DOHH2 (cell line): ENCODE results near the gene GUCY1A1.

Experiments
- EZH2phosphoT487 ChIP-seq: fragments of 200-600 bp; sonication (generic); IDR thresholded peaks from 2 replicates; pipeline ENCODE4 v1.6.1; 2017; ENCODE audit warnings: borderline replicate concordance, mild to moderate bottlenecking, antibody characterized with exemption, low read length, moderate library complexity, mixed read lengths
- TF ChIP-seq, protein P1 (sequence below): fragments of 200-600 bp; sonication (generic); IDR thresholded peaks from one replicate; pipeline ENCODE4 v1.5.1; 2014; ENCODE audit warnings: antibody characterized with exemption, mild to moderate bottlenecking, low read depth, low read length; ENCODE audit not compliant: poor library complexity, severe bottlenecking

DNA sequence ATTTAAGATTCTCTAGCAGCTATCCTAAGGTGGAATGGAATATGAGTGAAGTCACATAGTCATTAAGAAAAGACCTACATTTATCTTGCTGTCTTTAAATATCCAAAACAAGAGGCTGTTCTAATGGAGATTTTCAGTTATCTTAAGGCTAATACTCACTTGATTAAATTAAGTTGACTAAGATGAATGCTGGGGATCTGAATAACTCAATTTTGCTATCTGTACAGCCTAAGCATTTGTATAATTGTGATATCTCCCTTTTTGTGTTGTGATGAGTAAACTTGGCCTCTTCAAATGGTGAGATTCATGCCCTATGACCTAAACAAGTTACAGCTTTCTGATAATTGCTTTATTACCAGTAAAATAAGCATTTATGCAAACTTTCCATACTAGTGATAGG is 13.6 kb upstream of the GUCY1A1 start:
- TF ChIP-seq, protein P1, sequence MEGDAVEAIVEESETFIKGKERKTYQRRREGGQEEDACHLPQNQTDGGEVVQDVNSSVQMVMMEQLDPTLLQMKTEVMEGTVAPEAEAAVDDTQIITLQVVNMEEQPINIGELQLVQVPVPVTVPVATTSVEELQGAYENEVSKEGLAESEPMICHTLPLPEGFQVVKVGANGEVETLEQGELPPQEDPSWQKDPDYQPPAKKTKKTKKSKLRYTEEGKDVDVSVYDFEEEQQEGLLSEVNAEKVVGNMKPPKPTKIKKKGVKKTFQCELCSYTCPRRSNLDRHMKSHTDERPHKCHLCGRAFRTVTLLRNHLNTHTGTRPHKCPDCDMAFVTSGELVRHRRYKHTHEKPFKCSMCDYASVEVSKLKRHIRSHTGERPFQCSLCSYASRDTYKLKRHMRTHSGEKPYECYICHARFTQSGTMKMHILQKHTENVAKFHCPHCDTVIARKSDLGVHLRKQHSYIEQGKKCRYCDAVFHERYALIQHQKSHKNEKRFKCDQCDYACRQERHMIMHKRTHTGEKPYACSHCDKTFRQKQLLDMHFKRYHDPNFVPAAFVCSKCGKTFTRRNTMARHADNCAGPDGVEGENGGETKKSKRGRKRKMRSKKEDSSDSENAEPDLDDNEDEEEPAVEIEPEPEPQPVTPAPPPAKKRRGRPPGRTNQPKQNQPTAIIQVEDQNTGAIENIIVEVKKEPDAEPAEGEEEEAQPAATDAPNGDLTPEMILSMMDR = no peak
- TF ChIP-seq EZH2phosphoT487 = no peak
